NCI-H1417 treated with DMSO at 0.1 percent for 48 hours (cell line): Measurements from ENCODE around the gene CHD1L.
"Not testable (repeated sequence)": the region's sequence is repeated elsewhere in the genome, so short reads cannot be mapped to it uniquely, and the experiment has no call there.

Experiments used
- DNase-seq: peaks from one replicate; lab custom pipeline; 2025; lab: John Stamatoyannopoulos, UW

CHD1L gene

GRCh38 chr1:147242449-147243227, at the start of gene CHD1L:
Gene CHD1L, plus strand, starts transcription at chr1:147242684. Its CDS starts 20 bp downstream, at chr1:147242704.
- peak; percentile 72 for DNase-seq

- not testable (repeated sequence) for DNase-seq
Observed at GRCh38 chr1:147197324-147197723, 45.2 kb upstream of the CHD1L start.

GRCh38 chr1:147201276-147201675, 41.2 kb upstream of the CHD1L start:
- DNase-seq = no peak

GRCh38 chr1:147201786-147202185, 40.7 kb upstream of the CHD1L start:
- no peak for DNase-seq

GRCh38 chr1:147202576-147202975, 39.9 kb upstream of the CHD1L start:
- no peak for DNase-seq

DNA sequence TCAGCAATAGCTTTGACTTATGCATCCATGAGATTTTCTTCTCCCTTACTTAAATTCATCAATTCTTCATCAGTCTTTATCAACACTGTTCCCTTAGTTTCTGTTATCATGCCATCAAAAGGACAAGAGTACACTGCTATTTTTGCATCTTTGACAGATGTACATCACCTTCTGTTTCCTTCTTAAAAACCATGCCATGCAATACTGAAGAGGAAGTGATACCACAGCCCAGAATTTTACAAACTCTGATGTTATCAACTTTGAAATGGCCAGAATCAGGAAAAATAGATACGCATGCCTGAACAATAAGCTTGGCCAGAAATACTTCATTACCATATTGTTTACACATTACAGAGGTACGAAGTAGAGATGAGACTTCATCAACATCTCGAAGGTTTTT, 38.4 kb upstream of the CHD1L start:
- DNase-seq = no peak

DNA sequence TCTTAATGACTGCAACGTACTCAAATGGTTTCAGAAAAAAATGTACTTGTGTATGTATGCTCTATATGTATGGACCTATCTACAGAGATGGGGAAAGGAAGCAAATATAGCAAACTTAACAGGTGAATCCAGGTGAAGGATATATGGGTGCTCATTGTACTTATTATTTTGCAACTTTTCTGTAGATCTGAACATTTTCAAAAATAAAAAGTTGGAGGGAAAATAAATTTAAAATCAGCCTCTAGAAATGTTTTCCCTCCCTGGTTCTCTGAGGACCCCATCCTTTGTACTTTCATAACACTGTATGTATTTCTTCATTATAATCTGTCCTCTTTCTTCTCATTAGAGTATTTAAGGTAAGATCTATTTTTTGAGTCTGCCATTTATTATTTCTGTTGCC, 35.3 kb upstream of the CHD1L start:
- no peak for DNase-seq

GRCh38 chr1:147208619-147209018, 33.9 kb upstream of the CHD1L start:
- no peak for DNase-seq

DNA sequence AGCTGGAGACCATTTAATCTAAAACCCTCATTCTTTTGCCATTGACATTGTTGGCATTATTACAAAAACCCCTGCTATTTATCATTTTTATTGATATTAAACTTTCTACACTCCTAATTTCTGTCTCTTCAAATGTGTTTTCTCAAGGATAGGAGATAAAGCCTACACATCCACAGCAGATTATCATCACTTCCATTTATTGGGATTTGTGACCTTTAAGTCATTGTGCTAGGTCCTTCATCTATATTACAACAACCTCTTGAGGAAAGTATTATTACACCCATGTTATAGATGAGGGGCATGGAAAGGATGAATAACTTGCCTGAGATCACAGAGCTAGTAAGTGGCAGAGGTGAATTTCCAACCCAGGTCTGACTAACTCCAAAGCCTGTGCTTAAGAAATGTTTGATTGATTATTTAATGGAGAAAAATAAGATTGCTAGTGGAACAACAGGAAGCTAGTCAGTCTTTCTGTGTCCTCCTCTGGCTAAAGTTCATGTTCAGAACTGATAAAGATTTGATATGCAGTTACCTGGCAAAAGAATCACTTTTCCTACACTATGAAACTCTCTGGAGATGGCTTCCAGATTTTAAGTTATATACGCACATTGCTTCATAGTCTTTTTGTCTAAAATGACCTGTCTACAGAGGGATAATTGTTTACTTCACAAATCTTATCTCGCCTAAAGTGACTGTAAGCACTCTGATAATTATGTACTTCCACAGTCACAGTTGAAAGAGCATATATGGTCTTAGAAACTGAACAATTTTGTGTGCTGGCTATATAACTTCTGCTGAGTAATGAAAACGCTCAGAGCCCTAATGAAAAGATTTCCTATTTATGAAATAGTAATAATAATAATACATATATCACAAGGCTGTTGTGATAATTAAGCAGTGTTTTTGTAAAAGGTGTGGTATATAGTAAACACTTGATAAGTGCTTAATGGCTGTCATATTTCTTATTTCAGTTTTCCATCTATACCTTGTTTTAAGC, 32.4 kb upstream of the CHD1L start:
- DNase-seq = no peak

DNA sequence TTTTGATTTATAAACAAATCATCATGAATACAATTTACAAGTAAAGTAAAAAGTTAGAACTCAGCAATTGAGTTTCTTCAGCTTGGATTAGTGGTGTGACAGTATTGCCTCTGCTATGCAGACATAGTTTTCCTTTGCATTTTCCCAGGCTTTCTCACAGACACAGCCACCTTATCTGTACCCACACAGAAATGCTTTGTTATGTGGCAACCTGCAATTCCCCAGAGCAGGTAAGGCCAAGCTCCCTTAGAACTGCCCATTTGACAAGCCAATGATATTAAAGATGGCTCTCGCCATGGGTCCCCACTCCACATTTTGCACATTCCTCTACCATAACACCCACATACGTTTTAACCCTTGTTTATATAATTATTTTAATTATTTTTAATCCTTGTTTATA, 31.5 kb upstream of the CHD1L start:
- no peak for DNase-seq

DNA sequence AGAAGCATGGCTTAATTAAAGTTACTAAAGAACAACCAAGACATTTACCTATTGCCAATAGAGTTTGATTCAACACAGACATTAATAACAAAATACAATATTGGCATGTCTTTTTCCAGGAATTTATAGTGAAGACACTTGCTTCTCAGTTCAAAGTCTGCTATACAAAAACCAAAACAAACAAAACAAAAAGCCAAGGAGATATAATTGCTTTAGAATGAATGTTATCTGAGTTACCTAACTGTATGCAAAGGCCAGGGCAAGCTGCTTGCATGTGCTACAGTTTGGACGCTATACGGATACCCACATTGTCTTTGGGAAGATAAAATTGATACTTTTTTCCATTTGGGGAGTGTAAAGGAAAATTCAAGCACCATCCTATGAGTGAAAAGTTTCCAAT, 30.9 kb upstream of the CHD1L start:
- DNase-seq = no peak

GRCh38 chr1:147213271-147213670, 29.2 kb upstream of the CHD1L start:
- DNase-seq = no peak

GRCh38 chr1:147214325-147214724, 28.2 kb upstream of the CHD1L start:
- no peak for DNase-seq

DNA sequence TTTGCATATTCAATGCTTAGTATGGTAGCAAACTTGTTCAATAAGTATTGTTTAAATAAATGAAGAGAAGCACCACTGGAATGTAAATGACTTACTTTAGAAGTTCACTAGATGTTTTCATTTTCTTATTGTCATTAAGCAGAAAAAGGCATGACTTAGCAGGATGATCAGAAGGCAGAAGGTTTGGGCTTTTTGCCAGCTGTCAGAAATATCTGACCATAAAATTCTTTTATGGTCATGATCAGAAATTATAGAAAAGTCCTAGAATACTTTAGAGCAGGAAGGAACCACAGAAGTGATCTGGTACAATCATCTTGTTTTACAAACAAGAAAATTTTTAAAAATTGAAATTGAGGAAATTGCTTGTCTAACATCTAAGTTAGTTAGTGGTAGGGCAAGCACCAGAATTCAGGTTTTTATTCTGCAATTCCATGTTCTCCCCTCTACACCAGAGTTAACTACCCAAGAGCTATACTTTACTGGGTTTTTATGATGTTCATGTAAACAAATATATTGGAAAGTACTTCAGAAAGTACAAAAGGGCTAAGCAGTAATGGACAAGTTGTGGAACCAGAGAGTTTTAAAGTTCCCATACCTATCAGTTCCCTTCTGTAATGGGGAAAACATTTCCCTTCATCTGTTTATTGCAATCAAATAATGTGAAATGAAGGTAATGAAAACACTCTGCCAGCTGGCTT, 27.5 kb upstream of the CHD1L start:
- no peak for DNase-seq

DNA sequence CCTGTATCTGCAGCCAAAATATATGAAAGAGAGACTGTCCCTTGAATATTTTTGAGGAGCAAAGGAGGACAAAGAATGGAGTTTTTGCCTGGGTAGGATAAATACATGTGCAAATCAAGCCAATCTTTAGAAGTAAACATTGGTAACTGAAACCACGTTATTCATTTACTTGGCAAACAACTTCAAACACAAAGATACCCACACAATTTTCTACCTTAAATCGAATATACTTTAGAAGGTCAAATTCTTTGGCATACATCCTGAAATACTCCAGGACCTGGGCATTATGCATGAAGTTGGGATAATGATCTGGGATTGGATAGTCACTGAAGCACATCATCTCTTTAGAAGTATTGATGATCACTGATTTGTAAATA, 27.0 kb upstream of the CHD1L start:
- no peak for DNase-seq

- DNase-seq = no peak
Observed at GRCh38 chr1:147216124-147216523, 26.4 kb upstream of the CHD1L start.

DNA sequence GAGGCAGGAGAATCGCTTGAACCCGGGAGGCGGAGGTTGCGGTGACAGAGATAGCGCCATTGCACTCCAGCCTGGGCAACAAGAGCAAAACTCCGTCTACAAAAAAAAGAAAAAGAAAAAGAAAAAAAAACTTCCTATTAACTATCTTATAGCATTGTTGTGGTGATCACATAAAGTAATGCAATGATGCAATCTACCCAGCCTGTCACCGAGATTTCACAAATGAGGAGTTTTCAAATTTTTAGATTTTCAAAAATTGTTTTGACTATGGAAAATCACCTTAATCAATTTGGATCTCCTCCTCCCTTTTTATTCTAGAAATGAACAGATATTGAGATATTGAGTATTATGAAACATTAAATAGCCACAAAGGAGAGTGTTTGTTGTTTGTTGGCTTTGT, 25.3 kb upstream of the CHD1L start:
- DNase-seq = no peak

GRCh38 chr1:147218606-147219005, 23.9 kb upstream of the CHD1L start:
- no peak for DNase-seq

DNA sequence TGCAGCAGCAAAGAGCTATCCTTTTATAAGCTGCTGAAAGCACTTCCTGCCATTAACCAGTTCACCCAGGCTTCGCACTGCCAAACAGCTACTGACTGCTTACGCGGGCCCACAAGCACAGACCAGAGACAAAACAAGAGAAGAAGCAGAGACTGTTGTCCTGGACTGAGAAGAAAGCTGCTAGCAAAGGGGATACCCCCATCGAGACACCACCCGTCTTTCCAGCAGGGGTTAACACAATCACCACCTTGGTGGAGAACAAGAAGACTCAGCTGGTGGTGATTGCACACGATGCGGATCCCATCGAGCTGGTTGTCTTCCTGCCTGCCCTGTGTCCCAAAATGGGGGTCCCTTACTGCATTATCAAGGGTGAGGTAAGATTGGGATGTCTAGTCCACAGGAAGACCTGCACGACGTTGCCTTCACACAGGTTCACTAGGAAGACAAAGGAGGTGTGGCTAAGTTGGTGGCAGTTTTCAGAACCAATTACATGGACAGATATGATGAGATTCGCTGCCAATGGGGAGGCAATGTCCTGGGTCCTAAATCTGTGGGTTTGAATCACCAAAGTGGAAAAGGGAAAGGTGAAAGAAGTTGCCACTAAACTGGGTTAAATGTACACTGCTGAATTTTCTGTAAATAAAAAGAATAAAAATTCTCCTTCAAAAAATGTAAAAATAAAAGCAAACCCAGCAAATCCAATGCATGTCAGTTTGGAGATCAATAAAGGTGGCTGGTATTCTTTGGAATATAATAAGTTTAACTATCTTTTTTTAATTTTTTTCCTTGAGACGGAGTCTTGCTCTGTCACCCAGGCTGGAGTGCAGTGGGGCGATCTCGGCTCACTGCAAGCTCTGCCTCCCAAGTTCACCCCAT, 18.5 kb upstream of the CHD1L start:
- no peak for DNase-seq

DNA sequence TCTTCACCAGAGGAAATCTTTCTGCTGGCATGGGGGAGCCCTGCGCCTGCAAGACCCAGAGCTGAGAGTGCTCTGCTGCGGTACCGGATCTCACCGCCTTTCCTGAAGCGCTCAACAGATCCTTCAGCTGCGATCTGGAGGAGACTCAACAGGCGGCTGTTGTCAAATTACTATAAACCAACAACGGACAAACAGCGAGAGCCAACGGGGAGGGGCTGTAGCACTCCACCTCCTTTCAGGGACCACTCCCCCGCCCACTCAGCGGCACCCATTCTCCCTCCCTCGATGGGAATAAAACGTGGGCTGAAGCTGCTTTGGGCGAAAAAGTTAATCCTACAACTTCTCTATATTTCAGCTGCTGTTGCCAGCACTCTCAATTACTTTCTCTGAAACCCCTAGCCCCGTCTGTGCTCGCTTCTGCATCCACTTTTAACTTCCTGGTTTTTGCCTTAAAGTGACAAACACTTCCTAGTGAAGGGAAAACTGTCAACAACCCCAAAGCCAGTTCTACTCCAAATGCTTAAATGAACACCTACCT, 17.2 kb upstream of the CHD1L start, which contains the start of gene FMO5:
Gene FMO5, minus strand, starts transcription at position 147 of the 538 bp plus-strand sequence. CDS start 310 bp downstream, outside the sequence.
- DNase-seq = no peak

- not testable (repeated sequence) for DNase-seq
Observed at GRCh38 chr1:147231032-147231431, 11.5 kb upstream of the CHD1L start.
